ENCODE data around the gene PPM1H.
"Not testable (repeated sequence)": the region's sequence is repeated elsewhere in the genome, so short reads cannot be mapped to it uniquely, and the experiment has no call there.

Gene PPM1H

DNA sequence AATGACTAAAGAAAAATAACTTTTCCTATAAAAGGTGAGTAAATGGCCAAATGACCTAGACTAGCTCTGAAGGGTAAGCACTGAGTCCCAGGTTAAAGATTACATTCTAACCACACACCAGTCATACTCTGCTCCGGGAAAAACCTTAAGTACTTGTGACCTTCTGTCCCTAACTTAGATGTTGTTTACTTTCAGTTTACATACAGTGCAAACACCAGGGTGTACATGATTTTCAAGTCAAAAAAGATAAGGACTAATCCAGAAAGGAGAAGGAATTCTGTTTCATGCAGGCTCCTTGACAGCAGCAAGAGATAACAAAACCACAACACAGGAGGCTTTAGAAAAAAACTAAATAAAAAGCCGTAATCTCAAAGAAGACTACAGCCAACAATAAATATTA lies 174.2 kb downstream of the PPM1H start:
- no peaks in the 10 kb centered on the region for H3K4me1 ChIP-seq (ENCODE audit: control insufficient read depth, insufficient read depth, low read length)
- no peak overlapping the region for H3K4me3 ChIP-seq (ENCODE audit: low read length)
- no peaks in the 10 kb centered on the region for H3K27me3 ChIP-seq (ENCODE audit: control insufficient read depth, insufficient read depth, low read length)
- H3K27ac ChIP-seq (ENCODE audit: low read depth, low read length): no peak overlapping the region
- no peaks in the 10 kb centered on the region for H3K36me3 ChIP-seq (ENCODE audit: control insufficient read depth, insufficient read depth, low read length)
- H3K9ac ChIP-seq (ENCODE audit: low read length): no peak overlapping the region

DNA sequence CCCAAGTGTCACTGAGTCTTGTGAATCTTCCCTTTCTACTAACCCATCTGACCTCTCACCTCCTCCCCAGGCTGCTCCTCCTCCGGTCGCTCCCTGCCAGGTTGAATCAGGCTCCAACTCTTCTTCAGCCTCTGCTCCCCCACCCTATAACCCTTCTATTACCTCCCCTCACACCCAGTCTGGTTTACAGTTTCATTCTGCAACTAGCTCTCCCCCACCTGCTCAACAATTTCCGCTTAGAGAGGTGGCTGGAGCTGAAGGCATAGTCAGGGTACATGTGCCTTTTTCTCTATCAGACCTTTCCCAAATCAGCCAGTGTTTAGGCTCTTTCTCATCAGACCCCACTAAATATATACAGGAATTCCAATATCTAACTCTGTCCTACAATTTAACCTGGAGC lies 174.6 kb downstream of the PPM1H start:
- H3K4me3 ChIP-seq (ENCODE audit: low read length); H3K9ac ChIP-seq (ENCODE audit: low read length); H3K27me3 ChIP-seq (ENCODE audit: control insufficient read depth, insufficient read depth, low read length); H3K27ac ChIP-seq (ENCODE audit: low read depth, low read length); H3K36me3 ChIP-seq (ENCODE audit: control insufficient read depth, insufficient read depth, low read length); H3K4me1 ChIP-seq (ENCODE audit: control insufficient read depth, insufficient read depth, low read length): not testable (repeated sequence)

DNA sequence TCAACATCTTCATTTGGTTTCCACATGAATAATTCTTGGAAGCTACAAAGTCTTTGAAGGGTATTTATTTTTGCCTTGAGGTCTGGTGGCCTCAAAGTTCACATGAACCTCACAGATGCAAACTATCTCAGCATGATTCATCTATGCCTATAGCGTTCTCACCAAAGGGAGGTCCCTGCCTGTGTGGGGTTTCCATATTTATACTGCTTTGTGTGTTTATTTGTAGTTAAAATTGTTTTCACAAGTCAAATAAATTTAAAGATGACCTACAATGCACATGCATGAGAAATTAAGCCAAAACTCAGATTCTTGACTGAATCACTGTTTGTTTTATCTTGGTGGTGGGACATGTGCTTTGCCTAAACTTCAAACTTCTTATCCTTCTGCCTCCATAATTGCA lies 176.7 kb downstream of the PPM1H start:
- H3K4me3 ChIP-seq (ENCODE audit: low read length): no peak overlapping the region
- no peaks in the 10 kb centered on the region for H3K36me3 ChIP-seq (ENCODE audit: control insufficient read depth, insufficient read depth, low read length)
- H3K4me1 ChIP-seq (ENCODE audit: control insufficient read depth, insufficient read depth, low read length): no peaks in the 10 kb centered on the region
- H3K27me3 ChIP-seq (ENCODE audit: control insufficient read depth, insufficient read depth, low read length): no peaks in the 10 kb centered on the region
- no peak overlapping the region for H3K9ac ChIP-seq (ENCODE audit: low read length)
- H3K27ac ChIP-seq (ENCODE audit: low read depth, low read length): no peak overlapping the region

DNA sequence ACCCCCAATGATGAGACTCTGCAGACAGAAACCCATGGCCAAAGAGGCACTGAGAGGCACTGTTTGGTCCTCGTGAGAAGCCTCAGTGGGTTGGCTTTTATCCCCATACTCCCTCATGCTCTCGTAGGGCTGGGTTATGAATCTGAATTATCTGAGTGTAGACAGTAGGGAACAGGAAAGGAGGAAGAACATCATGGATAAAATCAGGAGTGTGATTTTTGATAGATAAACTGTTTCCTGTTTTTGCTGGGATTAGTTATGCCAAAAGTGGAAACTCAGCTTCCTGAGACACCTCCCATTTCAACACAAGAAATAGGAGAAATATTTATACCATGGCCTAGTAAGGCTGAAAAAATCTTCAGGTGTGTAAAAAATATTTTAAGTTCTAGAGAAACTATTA lies 177.9 kb downstream of the PPM1H start:
- H3K27me3 ChIP-seq (ENCODE audit: control insufficient read depth, insufficient read depth, low read length): no peaks in the 10 kb centered on the region
- no peaks in the 10 kb centered on the region for H3K36me3 ChIP-seq (ENCODE audit: control insufficient read depth, insufficient read depth, low read length)
- no peaks in the 10 kb centered on the region for H3K4me1 ChIP-seq (ENCODE audit: control insufficient read depth, insufficient read depth, low read length)
- H3K27ac ChIP-seq (ENCODE audit: low read depth, low read length): no peak overlapping the region
- H3K4me3 ChIP-seq (ENCODE audit: low read length): no peak overlapping the region
- H3K9ac ChIP-seq (ENCODE audit: low read length): no peak overlapping the region

DNA sequence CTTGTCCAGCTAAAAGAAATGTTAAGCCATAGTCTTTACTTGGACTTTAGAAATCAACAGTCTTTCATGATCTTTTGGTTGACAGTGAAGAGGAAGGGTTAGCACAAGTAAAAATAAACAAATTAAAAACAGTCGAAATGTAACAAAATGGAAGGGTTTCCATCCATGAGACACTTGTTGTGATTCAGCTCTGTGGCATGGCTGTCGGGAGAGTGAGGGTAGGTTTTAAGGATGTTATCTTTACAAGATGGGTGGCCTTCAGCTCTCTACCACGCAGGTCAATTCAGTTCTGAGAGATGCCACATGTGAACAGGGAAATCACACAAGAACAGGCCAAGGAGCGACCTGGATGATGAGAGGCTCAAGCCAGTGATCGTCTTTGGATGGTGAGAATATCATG lies 180.2 kb downstream of the PPM1H start:
- Histone ChIP-seq H3K27ac (ENCODE audit: low read depth, low read length) (no peak overlapping the region), H3K9ac (ENCODE audit: low read length) (no peak overlapping the region), H3K36me3 (ENCODE audit: control insufficient read depth, insufficient read depth, low read length) (no peaks in the 10 kb centered on the region), H3K4me3 (ENCODE audit: low read length) (no peak overlapping the region), H3K4me1 (ENCODE audit: control insufficient read depth, insufficient read depth, low read length) (no peaks in the 10 kb centered on the region), H3K27me3 (ENCODE audit: control insufficient read depth, insufficient read depth, low read length) (no peaks in the 10 kb centered on the region)

DNA sequence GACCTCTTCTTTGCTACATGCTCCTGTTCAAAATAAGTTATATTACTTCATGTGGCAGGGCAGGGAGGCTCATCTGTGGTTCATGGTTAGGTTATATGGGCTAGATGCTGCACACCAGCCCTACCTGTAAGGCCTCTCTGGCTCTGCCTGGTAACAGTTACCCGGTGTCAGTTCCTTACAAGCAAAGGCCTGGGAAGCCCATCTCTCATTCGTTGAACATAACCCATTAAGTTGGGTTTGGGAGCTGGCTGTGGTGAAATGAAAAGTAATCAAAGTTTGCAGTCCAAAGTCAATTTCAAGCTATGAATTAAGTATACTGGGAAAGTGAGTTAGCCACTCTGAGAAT lies 183.2 kb downstream of the PPM1H start:
- Histone ChIP-seq H3K27me3 (ENCODE audit: control insufficient read depth, insufficient read depth, low read length) (no peaks in the 10 kb centered on the region), H3K27ac (ENCODE audit: low read depth, low read length) (no peak overlapping the region)

DNA sequence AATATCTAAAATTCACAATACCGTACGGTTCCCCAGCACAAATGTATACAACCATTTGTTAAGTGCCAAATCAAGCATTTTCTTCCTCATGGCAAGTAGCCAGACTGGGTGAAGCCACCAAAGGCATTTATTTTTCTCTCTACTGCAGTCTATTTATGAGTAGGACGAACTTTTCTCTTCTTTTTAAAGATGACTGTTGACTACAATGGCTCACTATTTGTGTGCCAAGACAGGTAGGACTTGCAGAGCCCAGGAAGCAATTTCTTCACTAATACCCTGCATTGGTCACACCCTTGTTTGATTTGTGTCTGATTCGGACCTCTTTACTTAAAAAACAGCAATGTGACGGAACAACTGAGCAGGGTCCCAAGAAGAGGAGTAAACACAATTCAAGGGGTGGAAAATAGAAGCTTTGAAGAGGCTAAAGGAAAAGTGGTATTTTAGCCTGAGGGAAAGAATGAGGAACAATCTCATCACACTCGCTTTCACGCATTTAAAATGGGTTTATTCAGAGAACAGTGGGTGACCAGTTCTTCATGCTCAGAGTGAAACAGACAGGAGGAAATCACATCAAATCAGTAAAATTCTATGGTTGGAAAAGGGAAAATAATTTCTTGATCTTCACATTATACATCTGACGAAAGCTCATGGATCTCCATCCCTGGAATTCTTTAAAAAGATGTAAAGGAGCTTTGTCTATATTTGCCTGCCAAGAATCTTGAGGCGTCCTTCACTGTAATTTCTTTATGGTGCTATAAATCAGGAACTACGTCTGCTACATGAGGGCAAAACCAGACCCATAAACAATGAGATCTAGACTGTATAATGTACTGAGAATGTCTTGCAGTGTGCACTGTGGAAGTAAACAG lies 183.8 kb downstream of the PPM1H start:
- no peak overlapping the region for H3K9ac ChIP-seq (ENCODE audit: low read length)

More for the DNA sequence above, 183.2 kb downstream of the PPM1H start:
- no peaks in the 10 kb centered on the region for H3K4me1 ChIP-seq (ENCODE audit: control insufficient read depth, insufficient read depth, low read length)
- no peaks in the 10 kb centered on the region for H3K36me3 ChIP-seq (ENCODE audit: control insufficient read depth, insufficient read depth, low read length)
- no peak overlapping the region for H3K4me3 ChIP-seq (ENCODE audit: low read length)
- H3K9ac ChIP-seq (ENCODE audit: low read length): no peak overlapping the region

DNA sequence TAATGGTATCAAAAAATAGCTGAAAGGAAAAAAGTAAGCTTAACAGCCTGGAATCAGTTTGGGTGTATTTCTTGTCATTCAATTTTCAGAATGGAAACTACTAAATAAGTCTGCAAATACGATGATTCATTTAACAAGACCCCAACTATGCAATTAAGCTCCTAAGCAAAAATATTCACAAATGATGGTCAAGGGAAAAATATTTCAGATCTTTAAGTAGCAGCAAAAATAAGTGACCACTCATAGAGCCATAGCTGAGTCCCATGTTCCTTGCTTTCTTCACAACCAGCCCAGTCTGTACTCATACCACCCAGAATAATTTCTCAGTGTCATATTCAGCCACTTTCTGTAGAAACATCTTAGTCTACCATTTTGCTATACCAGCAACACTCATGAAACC lies 185.4 kb downstream of the PPM1H start:
- Histone ChIP-seq H3K36me3 (ENCODE audit: control insufficient read depth, insufficient read depth, low read length) (no peaks in the 10 kb centered on the region), H3K4me3 (ENCODE audit: low read length) (no peak overlapping the region), H3K27ac (ENCODE audit: low read depth, low read length) (no peak overlapping the region)

More for the DNA sequence above, 183.8 kb downstream of the PPM1H start:
- H3K4me3 ChIP-seq (ENCODE audit: low read length): no peak overlapping the region
- no peaks in the 10 kb centered on the region for H3K27me3 ChIP-seq (ENCODE audit: control insufficient read depth, insufficient read depth, low read length)
- no peak overlapping the region for H3K27ac ChIP-seq (ENCODE audit: low read depth, low read length)
- H3K36me3 ChIP-seq (ENCODE audit: control insufficient read depth, insufficient read depth, low read length): no peaks in the 10 kb centered on the region
- no peaks in the 10 kb centered on the region for H3K4me1 ChIP-seq (ENCODE audit: control insufficient read depth, insufficient read depth, low read length)

DNA sequence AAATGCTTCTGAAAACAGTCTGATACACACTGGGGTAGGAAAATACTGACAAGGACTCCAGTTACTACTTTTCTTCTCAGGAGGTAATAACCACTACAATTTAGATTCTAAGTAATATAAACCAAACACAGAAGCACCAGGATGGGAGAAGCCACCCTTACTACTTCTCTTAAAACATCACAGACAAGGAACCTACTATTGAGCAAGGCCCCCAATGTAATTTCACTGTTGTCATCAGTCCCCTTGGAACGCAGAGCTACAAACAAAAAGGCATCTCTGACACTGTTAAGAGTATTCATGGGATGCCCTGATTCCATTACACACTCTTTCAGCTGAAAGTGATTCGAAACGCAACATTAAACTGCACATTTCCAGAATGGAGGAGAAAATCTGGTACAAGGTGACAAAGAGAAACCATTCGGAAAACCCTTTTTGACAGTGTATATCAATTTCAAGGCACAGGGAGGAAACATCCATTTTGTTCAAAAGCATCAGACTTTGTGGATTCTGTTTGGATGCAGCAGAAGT lies 185.9 kb downstream of the PPM1H start:
- Histone ChIP-seq H3K4me1 (ENCODE audit: control insufficient read depth, insufficient read depth, low read length) (no peaks in the 10 kb centered on the region), H3K27ac (ENCODE audit: low read depth, low read length) (no peak overlapping the region), H3K9ac (ENCODE audit: low read length) (no peak overlapping the region), H3K36me3 (ENCODE audit: control insufficient read depth, insufficient read depth, low read length) (no peaks in the 10 kb centered on the region), H3K4me3 (ENCODE audit: low read length) (no peak overlapping the region), H3K27me3 (ENCODE audit: control insufficient read depth, insufficient read depth, low read length) (no peaks in the 10 kb centered on the region)

More for the DNA sequence above, 185.4 kb downstream of the PPM1H start:
- no peaks in the 10 kb centered on the region for H3K4me1 ChIP-seq (ENCODE audit: control insufficient read depth, insufficient read depth, low read length)
- H3K27me3 ChIP-seq (ENCODE audit: control insufficient read depth, insufficient read depth, low read length): no peaks in the 10 kb centered on the region
- no peak overlapping the region for H3K9ac ChIP-seq (ENCODE audit: low read length)

DNA sequence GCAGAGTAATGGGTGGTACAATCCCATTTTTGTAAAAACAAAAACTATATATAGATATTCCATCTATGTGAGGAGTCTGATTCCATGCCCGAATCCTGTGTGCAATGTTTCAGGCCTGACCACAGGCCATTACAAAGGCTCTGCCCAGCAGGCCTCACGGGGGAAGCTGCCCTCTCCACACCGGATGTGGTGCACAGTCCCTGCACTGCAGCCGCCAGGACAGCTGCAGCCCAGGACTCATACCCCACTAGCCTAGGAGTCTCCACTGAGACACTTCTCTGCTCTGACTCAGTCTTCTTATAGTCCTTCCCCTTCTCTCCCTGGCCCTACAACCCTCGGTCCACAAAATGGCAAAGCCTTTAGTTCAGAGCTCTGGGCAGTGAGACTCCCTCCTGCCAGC lies 190.4 kb downstream of the PPM1H start:
- H3K9ac ChIP-seq (ENCODE audit: low read length): no peak overlapping the region
- H3K27me3 ChIP-seq (ENCODE audit: control insufficient read depth, insufficient read depth, low read length): no peaks in the 10 kb centered on the region
- H3K4me3 ChIP-seq (ENCODE audit: low read length): no peak overlapping the region
- H3K36me3 ChIP-seq (ENCODE audit: control insufficient read depth, insufficient read depth, low read length): no peaks in the 10 kb centered on the region
- H3K27ac ChIP-seq (ENCODE audit: low read depth, low read length): no peak overlapping the region
- no peaks in the 10 kb centered on the region for H3K4me1 ChIP-seq (ENCODE audit: control insufficient read depth, insufficient read depth, low read length)

DNA sequence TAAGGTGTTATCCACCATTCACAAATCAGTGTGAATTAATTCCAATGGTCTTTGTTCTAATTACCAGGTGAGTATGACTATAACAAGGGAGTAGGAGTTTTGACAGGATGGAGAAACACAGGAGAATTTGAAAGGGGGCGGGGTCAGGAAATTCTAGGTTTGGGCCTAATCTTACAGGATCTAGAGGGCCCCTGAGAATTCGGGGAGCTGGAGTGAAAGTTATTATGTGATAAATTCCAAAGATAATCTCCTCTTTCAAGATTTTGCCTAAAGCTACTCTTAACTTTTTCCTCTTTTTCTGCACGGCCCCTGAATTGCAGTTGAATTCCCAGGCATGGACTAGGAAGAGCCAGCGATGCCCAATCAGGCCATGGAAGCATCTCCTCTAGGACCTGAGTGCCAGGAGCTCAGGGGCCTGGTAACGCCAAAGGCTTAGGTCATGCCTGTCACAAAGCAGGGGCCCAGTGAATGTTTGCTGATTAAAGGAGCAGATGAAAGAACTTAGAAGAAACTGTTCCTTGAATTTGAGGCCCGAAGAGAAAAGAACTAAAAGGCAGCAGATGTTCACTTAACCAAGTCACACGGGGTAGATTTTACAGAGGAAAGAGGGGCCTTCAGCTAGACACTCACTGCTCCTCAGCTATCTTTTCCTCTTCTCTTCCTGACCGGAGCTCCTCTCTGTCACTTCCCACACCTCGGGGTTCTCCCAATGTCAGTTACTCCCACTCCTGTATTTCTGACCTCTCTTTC lies 195.5 kb downstream of the PPM1H start:
- H3K27ac ChIP-seq (ENCODE audit: low read depth, low read length): no peak overlapping the region
- H3K4me1 ChIP-seq (ENCODE audit: control insufficient read depth, insufficient read depth, low read length): no peaks in the 10 kb centered on the region

DNA sequence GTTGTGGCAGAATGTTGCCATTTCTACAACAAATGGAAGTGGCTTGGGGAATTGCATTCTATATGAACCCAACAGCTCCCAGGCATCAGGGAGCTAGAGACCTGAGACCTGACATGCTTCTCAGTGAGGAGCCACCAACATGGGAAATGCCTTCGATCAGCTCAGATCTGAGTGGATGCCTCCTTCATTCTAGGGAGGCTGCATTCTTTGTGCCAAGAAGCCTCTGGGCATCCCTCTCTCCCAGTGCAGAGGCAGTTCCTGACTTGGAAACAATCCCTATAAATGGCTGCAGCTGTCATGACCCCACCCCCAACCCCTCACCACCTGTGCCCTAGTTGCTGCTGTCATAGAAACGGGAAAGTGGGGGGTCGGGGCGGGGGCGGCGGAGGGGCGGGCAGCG lies 196.3 kb downstream of the PPM1H start:
- no peak overlapping the region for H3K9ac ChIP-seq (ENCODE audit: low read length)
- no peak overlapping the region for H3K4me3 ChIP-seq (ENCODE audit: low read length)
- no peaks in the 10 kb centered on the region for H3K4me1 ChIP-seq (ENCODE audit: control insufficient read depth, insufficient read depth, low read length)
- no peaks in the 10 kb centered on the region for H3K36me3 ChIP-seq (ENCODE audit: control insufficient read depth, insufficient read depth, low read length)
- H3K27ac ChIP-seq (ENCODE audit: low read depth, low read length): no peak overlapping the region
- no peaks in the 10 kb centered on the region for H3K27me3 ChIP-seq (ENCODE audit: control insufficient read depth, insufficient read depth, low read length)

More for the DNA sequence above, 195.5 kb downstream of the PPM1H start:
- H3K4me3 ChIP-seq (ENCODE audit: low read length): no peak overlapping the region
- H3K27me3 ChIP-seq (ENCODE audit: control insufficient read depth, insufficient read depth, low read length): no peaks in the 10 kb centered on the region
- no peak overlapping the region for H3K9ac ChIP-seq (ENCODE audit: low read length)
- no peaks in the 10 kb centered on the region for H3K36me3 ChIP-seq (ENCODE audit: control insufficient read depth, insufficient read depth, low read length)
